Ishikawa (cell line): ENCODE data around the gene BRD7.

Source experiments
- CEBPB ChIP-seq: IDR thresholded peaks from 2 replicates; pipeline ENCODE4 v1.6.1; 2012
- CREB1 ChIP-seq: IDR thresholded peaks from 2 replicates; pipeline ENCODE4 v1.6.1; 2012; ENCODE audit warnings: low read depth
- EGR1 ChIP-seq: IDR thresholded peaks from 2 replicates; pipeline ENCODE4 v1.6.1; 2012
- EP300 ChIP-seq: IDR thresholded peaks from 2 replicates; pipeline ENCODE4 v1.6.1; 2012; ENCODE audit warnings: borderline replicate concordance
- FOXM1 ChIP-seq: IDR thresholded peaks from 2 replicates; pipeline ENCODE4 v1.6.1; 2012; ENCODE audit warnings: low read depth, borderline replicate concordance
- REST ChIP-seq: IDR thresholded peaks from 2 replicates; pipeline ENCODE4 v1.6.1; 2012; ENCODE audit warnings: low read depth, mild to moderate bottlenecking
- TAF1 ChIP-seq: IDR thresholded peaks from 2 replicates; pipeline ENCODE4 v1.6.1; 2012; ENCODE audit warnings: low read depth, mild to moderate bottlenecking
- ZBTB7A ChIP-seq: IDR thresholded peaks from 2 replicates; pipeline ENCODE4 v1.6.1; 2012; ENCODE audit warnings: low read depth
- TF ChIP-seq, protein P1 (sequence below): IDR thresholded peaks from 2 replicates; pipeline ENCODE4 v1.6.1; 2012
- TF ChIP-seq, protein P2 (sequence below): IDR thresholded peaks from 2 replicates; pipeline ENCODE4 v1.6.1; 2012

DNA sequence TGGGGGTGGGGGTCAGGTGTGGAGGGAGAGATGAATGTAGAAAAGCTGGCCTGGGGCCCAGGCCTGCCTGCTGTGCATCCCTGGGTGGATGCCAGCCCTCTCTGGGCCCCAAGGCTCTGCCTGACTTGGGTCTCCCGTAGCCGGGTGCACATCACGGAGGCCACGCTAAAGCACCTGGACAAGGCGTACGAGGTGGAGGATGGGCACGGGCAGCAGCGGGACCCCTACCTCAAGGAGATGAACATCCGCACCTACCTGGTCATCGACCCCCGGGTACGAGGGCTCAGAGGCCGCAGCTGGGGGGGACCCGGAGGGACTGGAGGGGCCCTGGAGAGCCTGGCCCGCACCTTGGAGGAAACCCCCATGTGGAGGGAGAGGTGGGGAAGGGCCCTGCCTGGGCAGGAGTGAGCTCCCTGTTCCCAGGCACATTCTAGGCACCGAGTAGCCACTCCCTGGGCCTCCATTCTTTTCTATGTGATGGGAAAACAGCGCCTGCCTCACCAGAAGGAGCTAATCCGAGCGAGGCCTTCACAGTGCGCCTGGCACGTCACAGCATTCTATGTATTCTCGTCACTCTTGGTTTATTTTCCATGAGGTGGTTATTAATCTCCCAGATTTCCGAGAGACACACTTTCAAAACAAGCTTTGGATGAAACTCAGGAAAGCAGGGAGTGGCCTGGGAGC lies 67.7 kb downstream of the BRD7 start:
- TF ChIP-seq REST (no peak), CREB1 (no peak), ZBTB7A (no peak), CEBPB (no peak), TAF1 (no peak), EP300 (no peak), EGR1 (no peak), FOXM1 (no peak)
- TF ChIP-seq, protein P1, sequence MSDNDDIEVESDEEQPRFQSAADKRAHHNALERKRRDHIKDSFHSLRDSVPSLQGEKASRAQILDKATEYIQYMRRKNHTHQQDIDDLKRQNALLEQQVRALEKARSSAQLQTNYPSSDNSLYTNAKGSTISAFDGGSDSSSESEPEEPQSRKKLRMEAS: no peak
- TF ChIP-seq, protein P2, sequence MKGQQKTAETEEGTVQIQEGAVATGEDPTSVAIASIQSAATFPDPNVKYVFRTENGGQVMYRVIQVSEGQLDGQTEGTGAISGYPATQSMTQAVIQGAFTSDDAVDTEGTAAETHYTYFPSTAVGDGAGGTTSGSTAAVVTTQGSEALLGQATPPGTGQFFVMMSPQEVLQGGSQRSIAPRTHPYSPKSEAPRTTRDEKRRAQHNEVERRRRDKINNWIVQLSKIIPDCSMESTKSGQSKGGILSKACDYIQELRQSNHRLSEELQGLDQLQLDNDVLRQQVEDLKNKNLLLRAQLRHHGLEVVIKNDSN: no peak
